NCI-H1105 (cell line): ENCODE results near the gene CLEC4M.

Experiments used
- DNase-seq: peaks from one replicate; lab custom pipeline; 2025; lab: John Stamatoyannopoulos, UW

The CLEC4M gene, protein sequence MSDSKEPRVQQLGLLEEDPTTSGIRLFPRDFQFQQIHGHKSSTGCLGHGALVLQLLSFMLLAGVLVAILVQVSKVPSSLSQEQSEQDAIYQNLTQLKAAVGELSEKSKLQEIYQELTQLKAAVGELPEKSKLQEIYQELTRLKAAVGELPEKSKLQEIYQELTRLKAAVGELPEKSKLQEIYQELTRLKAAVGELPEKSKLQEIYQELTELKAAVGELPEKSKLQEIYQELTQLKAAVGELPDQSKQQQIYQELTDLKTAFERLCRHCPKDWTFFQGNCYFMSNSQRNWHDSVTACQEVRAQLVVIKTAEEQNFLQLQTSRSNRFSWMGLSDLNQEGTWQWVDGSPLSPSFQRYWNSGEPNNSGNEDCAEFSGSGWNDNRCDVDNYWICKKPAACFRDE

GRCh38 chr19:7762719-7763293 is at the start of gene CLEC4M:
TSS of gene CLEC4M (plus strand) at chr19:7763243. CDS start at chr19:7763267, 24 bp downstream.
- DNase-seq = no peak

GRCh38 chr19:7715671-7716070 is 47.4 kb upstream of the CLEC4M start:
- DNase-seq = no peak

DNA sequence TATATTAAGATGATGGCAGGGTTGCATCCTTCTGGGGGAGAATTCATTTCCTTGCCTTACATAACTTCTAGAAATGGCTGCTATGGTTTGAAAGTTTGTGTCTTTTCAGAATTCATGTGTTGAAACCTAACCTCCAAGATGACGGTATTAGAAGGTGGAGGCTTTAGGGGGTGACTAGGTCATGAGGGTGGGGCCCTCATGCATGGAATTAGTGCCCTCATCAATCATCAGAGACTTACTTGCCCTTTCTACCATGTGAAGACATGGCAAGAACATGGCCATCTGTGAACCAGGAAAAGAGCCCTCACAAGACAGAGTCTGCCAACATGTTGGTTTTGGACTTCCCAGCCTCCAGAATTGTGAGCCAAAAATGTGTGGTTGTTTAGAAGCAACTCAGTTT is 46.3 kb upstream of the CLEC4M start:
- no peak for DNase-seq

- DNase-seq = no peak
Measured at GRCh38 chr19:7718668-7719067, 44.4 kb upstream of the CLEC4M start.

DNA sequence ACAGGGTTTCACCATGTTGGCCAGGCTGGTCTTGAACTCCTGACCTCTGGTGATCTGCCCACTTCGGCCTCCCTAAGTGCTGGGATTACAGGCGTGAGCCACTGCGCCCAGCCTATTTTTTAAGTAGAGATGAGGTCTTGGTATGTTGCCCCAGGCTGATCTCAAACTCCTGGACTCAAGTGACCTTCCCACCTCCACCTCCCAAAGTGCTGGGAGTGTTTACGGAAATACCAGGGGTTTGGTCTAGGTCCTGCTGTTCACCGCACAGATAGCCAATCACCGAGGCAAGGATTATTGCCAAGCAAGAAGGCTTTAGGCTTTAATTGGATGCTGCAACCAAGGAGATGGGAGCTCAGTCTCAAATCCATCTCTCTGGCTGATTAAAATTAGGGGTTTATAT is 42.7 kb upstream of the CLEC4M start:
- no peak for DNase-seq

GRCh38 chr19:7722231-7722651 is 40.8 kb upstream of the CLEC4M start:
- DNase-seq = no peak

GRCh38 chr19:7725791-7726190 is 37.3 kb upstream of the CLEC4M start:
- no peak for DNase-seq

GRCh38 chr19:7729211-7729610 is 33.8 kb upstream of the CLEC4M start:
- DNase-seq = peak; percentile 1

DNA sequence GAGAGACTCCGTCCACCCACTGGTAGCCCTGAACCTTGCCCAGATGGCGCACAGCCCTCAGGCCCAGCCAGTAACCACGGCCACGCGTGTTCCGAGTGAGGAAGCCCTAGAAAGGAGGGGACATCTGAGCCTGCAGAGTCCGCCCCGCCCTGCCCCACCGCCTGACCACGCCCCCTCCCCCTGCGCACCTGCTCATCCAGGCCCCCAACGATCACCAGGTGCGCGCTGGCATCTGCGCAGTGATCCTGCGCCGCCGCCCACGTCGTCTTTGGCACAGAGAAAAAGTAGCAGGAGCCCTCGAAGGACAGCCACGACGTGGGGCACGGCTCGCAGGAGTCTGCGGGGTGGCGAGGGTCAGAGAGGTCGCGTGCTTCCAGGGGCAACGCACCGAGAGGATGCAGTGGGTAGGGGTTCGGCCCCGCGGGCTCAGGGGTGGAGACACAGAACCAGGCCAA is 33.2 kb upstream of the CLEC4M start:
- DNase-seq = peak; percentile 16

GRCh38 chr19:7730286-7731217 is 32.5 kb upstream of the CLEC4M start:
- no peak for DNase-seq

DNA sequence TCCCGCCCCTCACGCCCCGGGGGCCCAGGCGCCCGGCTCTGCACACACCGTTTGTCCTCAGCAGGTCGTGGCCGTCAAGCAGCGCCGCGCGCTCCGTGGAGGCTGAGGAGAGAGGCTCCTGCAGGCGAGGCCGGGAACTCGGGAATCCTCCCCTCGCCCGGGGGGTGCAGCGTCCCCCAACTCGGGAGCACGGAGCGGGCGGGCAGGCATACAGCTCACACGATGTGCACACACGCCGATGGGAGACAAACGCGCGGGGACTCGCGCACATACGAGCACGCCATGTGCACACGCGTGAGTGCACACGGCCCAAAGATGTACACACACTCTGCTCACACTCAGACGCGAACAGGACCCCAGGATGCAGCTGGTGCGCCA is 31.8 kb upstream of the CLEC4M start:
- no peak for DNase-seq

GRCh38 chr19:7731615-7732014 is 31.4 kb upstream of the CLEC4M start:
- DNase-seq = no peak

- no peak for DNase-seq
Measured at GRCh38 chr19:7732045-7732444, 31.0 kb upstream of the CLEC4M start, which contains the start of gene CLEC4G. TSS of gene CLEC4G (minus strand) at chr19:7732110. CDS start at chr19:7732102, 8 bp downstream.

DNA sequence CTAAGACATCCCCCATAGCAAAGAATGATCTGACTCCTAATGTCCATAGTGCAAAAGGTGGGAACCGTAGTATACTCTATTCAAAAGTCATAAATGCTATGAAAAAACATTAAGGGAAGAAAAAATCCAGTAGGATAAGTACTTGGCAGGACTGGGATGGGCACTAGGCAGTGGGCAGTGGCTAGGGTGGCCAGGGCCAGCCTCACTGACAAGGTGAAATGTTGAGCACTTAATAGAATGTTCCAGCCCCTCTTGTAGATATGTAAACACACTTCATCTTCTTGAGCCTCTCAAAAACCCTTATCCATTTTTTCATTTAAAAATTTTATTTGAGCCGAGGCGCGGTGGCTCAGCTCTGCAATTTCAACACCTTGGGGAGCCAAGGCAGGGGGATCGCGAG is 29.7 kb upstream of the CLEC4M start:
- no peak for DNase-seq

GRCh38 chr19:7734220-7735203 is 28.5 kb upstream of the CLEC4M start:
- DNase-seq = no peak

- no peak for DNase-seq
Measured at GRCh38 chr19:7736148-7736547, 26.9 kb upstream of the CLEC4M start.

GRCh38 chr19:7737215-7737614 is 25.8 kb upstream of the CLEC4M start:
- no peak for DNase-seq

DNA sequence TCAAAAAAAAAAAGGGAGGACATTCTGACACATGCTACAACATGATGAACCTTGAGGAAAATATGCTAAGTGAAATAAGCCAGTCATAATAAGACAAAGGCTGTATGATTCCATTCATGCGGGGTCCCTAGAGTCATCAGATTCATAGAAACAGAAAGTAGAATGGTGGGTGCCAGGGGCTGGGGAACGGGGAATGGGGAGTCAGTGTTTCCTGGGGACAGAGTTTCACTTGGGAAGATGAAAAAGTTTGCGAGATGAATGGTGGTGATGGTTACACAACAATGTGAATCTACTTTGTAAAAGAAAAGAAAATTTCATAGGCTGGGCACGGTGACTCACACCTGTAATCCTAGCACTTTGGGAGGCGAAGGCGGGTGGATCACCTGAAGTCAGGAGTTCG is 25.0 kb upstream of the CLEC4M start:
- DNase-seq = no peak

DNA sequence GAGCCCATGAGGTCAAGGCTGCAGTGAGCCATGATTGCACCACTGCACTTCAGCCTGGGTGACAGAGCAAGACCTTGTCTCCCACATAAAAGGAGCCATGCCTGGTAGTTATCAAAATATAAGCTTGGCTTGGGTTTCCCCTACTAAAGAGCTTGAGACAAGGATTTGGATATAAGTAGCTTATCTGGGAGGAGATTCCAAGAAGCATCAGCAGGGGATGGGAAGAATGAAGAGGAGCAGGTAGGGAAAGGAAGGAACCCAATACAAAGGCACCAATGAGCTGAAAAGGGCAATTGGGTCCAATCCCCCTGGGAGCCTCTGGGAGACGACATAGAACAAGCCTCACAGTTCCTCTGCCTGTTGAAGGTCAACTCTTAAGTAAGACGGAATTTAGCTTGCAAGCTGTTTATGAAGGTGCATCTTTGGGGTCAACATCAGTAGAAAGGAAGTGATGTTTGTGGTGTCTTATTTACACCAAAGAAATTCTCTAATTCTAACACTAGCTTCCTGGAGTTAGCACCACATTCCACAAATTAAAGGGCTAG is 23.8 kb upstream of the CLEC4M start:
- DNase-seq = no peak

- DNase-seq = no peak
Measured at GRCh38 chr19:7739801-7740681, 23.0 kb upstream of the CLEC4M start.
